Endometrium (tissue), 2 donors: ENCODE results near the gene TRIO.

Source experiments
- FAIRE-seq: peaks from 2 replicates; lab custom pipeline; 2012; peaks lifted over from hg19 to GRCh38; lab: Jason Lieb, UNC
- donor health status: control.
- donor health status: control.

TRIO gene

GRCh38 chr5:14395411-14395810 lies 252.3 kb downstream of the TRIO start:
- FAIRE-seq, result no peak

- FAIRE-seq, result no peak
These were observed 252.9 kb downstream of the TRIO start for GRCh38 chr5:14396066-14396465.

- no peak for FAIRE-seq
These were observed 253.6 kb downstream of the TRIO start for GRCh38 chr5:14396737-14397136.

GRCh38 chr5:14397717-14398116 lies 254.6 kb downstream of the TRIO start:
- FAIRE-seq, result no peak

- peak; percentile 89 for FAIRE-seq
These were observed 256.0 kb downstream of the TRIO start for GRCh38 chr5:14399054-14399692.

GRCh38 chr5:14400085-14400484 lies 256.9 kb downstream of the TRIO start:
- no peak for FAIRE-seq

GRCh38 chr5:14400611-14401010 lies 257.5 kb downstream of the TRIO start:
- FAIRE-seq, result no peak

- no peak for FAIRE-seq
These were observed 258.5 kb downstream of the TRIO start for GRCh38 chr5:14401639-14402038.

GRCh38 chr5:14402424-14402823 lies 259.3 kb downstream of the TRIO start:
- FAIRE-seq, result no peak

GRCh38 chr5:14404780-14405179 lies 261.6 kb downstream of the TRIO start:
- FAIRE-seq, result no peak

- FAIRE-seq, result no peak
These were observed 262.1 kb downstream of the TRIO start for GRCh38 chr5:14405267-14405666.

GRCh38 chr5:14405706-14406553 lies 262.8 kb downstream of the TRIO start:
- no peak for FAIRE-seq

GRCh38 chr5:14406554-14406849 lies 263.4 kb downstream of the TRIO start:
- FAIRE-seq, result no peak

- FAIRE-seq, result no peak
These were observed 263.9 kb downstream of the TRIO start for GRCh38 chr5:14407051-14407450.

- FAIRE-seq, result no peak
These were observed 264.6 kb downstream of the TRIO start for GRCh38 chr5:14407746-14408175.

GRCh38 chr5:14408969-14409586 lies 265.9 kb downstream of the TRIO start:
- FAIRE-seq, result no peak

GRCh38 chr5:14410068-14410393 lies 266.9 kb downstream of the TRIO start:
- no peak for FAIRE-seq

- FAIRE-seq, result peak; percentile 18
These were observed 267.5 kb downstream of the TRIO start for GRCh38 chr5:14410394-14411201.

GRCh38 chr5:14411216-14411615 lies 268.1 kb downstream of the TRIO start:
- no peak for FAIRE-seq

- no peak for FAIRE-seq
These were observed 270.2 kb downstream of the TRIO start for GRCh38 chr5:14413331-14413750.

- FAIRE-seq, result no peak
These were observed 270.9 kb downstream of the TRIO start for GRCh38 chr5:14414007-14414406.

- no peak for FAIRE-seq
These were observed 271.5 kb downstream of the TRIO start for GRCh38 chr5:14414656-14415023.
